H1 (cell line): ENCODE results near the gene INVS. TPM values are rescaled to one million over a fixed set of nuclear protein-coding genes. Genes with fewer than 3 reads are reported as not detected.

Experiments
- CTCF ChIA-PET: fragments of 300-600 bp; sonication (Branson Sonifier 250); formaldehyde crosslinking; loops from one replicate; lab custom pipeline; 2021; ENCODE audit not compliant: partially characterized antibody; lab: Charles Lee
- POLR2A ChIA-PET: fragments of 300-600 bp; sonication (Branson Sonifier 250); formaldehyde crosslinking; loops from one replicate; lab custom pipeline; 2021; ENCODE audit warnings: inconsistent platforms; ENCODE audit not compliant: partially characterized antibody; lab: Charles Lee
- DNase-seq, 2 experiments: peaks; one replicate each; pipeline versions ENCODE4 v3.0.0 to v3.0.0-alpha.2; 2010 to 2022; ENCODE audit warnings: low spot score in 2 of 2, low read depth in 1 of 2, mixed read lengths in 1 of 2
- FAIRE-seq: peaks from 2 replicates; lab custom pipeline; 2011; peaks lifted over from hg19 to GRCh38; lab: Jason Lieb, UNC
- H2AFZ ChIP-seq: 2 replicates; pipeline ENCODE4 v1.8.1; 2012; ENCODE audit warnings: low read length, inconsistent platforms
- H2AK5ac ChIP-seq: 2 replicates; pipeline ENCODE4 v1.6.1; 2013; ENCODE audit warnings: low read depth, low read length
- H2BK120ac ChIP-seq: replicated peaks from 2 replicates; pipeline ENCODE3; 2013; ENCODE audit warnings: low read depth, low read length, inconsistent platforms
- H2BK12ac ChIP-seq: 2 replicates; pipeline ENCODE4 v1.6.1; 2013; ENCODE audit warnings: low read depth, low read length
- H2BK15ac ChIP-seq: 2 replicates; pipeline ENCODE4 v1.6.1; 2013; ENCODE audit warnings: low read length
- H2BK20ac ChIP-seq: 2 replicates; pipeline ENCODE4 v1.6.1; 2013; ENCODE audit warnings: low read length
- H2BK5ac ChIP-seq: 2 replicates; pipeline ENCODE4 v1.6.1; 2013; ENCODE audit warnings: low read depth, low read length
- H3K14ac ChIP-seq: 2 replicates; pipeline ENCODE4 v1.6.1; 2013; ENCODE audit warnings: inconsistent platforms; ENCODE audit not compliant: insufficient read length
- H3K18ac ChIP-seq: 2 replicates; pipeline ENCODE4 v1.6.1; 2013; ENCODE audit warnings: low read length; ENCODE audit errors: extremely low read depth
- H3K23ac ChIP-seq: 2 replicates; pipeline ENCODE4 v1.6.1; 2013; ENCODE audit warnings: inconsistent platforms; ENCODE audit not compliant: insufficient read length
- H3K23me2 ChIP-seq: 2 replicates; pipeline ENCODE4 v1.6.1; 2013; ENCODE audit warnings: low read depth, low read length
- H3K27ac ChIP-seq: 2 replicates; pipeline ENCODE4 v1.6.1; 2011; ENCODE audit warnings: low read depth, low read length, inconsistent platforms
- H3K27me3 ChIP-seq, 4 experiments: replicated peaks in 1 of 4; 1 replicate in 1 of 4; 2 replicates in 3 of 4; pipeline versions ENCODE4 v1.6.1 to v1.8.1; 2011 to 2013; ENCODE audit warnings: low read length in 3 of 4, mild to moderate bottlenecking in 3 of 4, inconsistent platforms in 2 of 4, mixed read lengths in 2 of 4, moderate library complexity in 1 of 4; ENCODE audit not compliant: control insufficient read depth in 3 of 4, insufficient read depth in 3 of 4; ENCODE audit errors: extremely low read depth in 1 of 4
- H3K36me3 ChIP-seq, 4 experiments: 2 replicates each; pipeline versions ENCODE4 v1.6.1 to v1.8.1; 2011 to 2013; ENCODE audit warnings: mild to moderate bottlenecking in 4 of 4, low read length in 3 of 4, moderate library complexity in 2 of 4, control low read depth in 1 of 4, inconsistent platforms in 1 of 4; ENCODE audit not compliant: insufficient read depth in 4 of 4, control insufficient read depth in 2 of 4
- H3K4ac ChIP-seq: replicated peaks from 2 replicates; pipeline ENCODE3; 2013; ENCODE audit warnings: low read length, low read depth, mixed read lengths, inconsistent platforms; ENCODE audit not compliant: insufficient read length
- H3K4me1 ChIP-seq, 4 experiments: replicated peaks in 1 of 4; 1 replicate in 1 of 4; 2 replicates in 3 of 4; pipeline versions ENCODE4 v1.6.1 to v1.8.1; 2011 to 2013; ENCODE audit warnings: low read length in 3 of 4, inconsistent platforms in 2 of 4, mixed read lengths in 1 of 4; ENCODE audit not compliant: insufficient read depth in 4 of 4, control insufficient read depth in 3 of 4
- H3K4me2 ChIP-seq, 2 experiments: 2 replicates each; pipeline versions ENCODE4 v1.6.1 to v1.8.1; 2011 to 2013; ENCODE audit warnings: low read depth in 2 of 2, low read length in 2 of 2, control low read depth in 1 of 2, inconsistent platforms in 1 of 2, mild to moderate bottlenecking in 1 of 2; ENCODE audit not compliant: insufficient read depth in 1 of 2
- H3K4me3 ChIP-seq, 4 experiments: fragments of 200-600, 300-600 bp in 1 of 4; sonication (generic), shearing (Covaris generic), sonication (Bioruptor Twin) in 1 of 4; 2 replicates each; pipeline versions ENCODE4 v1.5.1 to v1.8.1; 2011 to 2016; ENCODE audit warnings: low read length in 4 of 4, low read depth in 3 of 4, control low read depth in 2 of 4, inconsistent platforms in 2 of 4, mild to moderate bottlenecking in 2 of 4, mixed read lengths in 1 of 4, moderate library complexity in 1 of 4; ENCODE audit not compliant: insufficient read depth in 2 of 4; ENCODE audit errors: extremely low read depth in 1 of 4
- H3K56ac ChIP-seq: replicated peaks from 2 replicates; pipeline ENCODE3; 2013; ENCODE audit warnings: low read depth, mild to moderate bottlenecking, mixed read lengths, low read length, inconsistent platforms; ENCODE audit not compliant: insufficient read length
- H3K79me1 ChIP-seq: 2 replicates; pipeline ENCODE4 v1.6.1; 2013; ENCODE audit warnings: low read depth, low read length, control low read depth
- H3K79me2 ChIP-seq, 2 experiments: 2 replicates each; pipeline versions ENCODE4 v1.6.1 to v1.8.1; 2012 to 2013; ENCODE audit warnings: low read length in 2 of 2, mild to moderate bottlenecking in 2 of 2, inconsistent platforms in 1 of 2; ENCODE audit not compliant: insufficient read depth in 2 of 2, control insufficient read depth in 1 of 2
- H3K9ac ChIP-seq, 4 experiments: replicated peaks in 1 of 4; 1 replicate in 1 of 4; 2 replicates in 3 of 4; pipeline versions ENCODE4 v1.6.1 to v1.8.1; 2011 to 2013; ENCODE audit warnings: low read depth in 3 of 4, low read length in 3 of 4, control low read depth in 2 of 4, mild to moderate bottlenecking in 2 of 4, moderate library complexity in 2 of 4, inconsistent platforms in 1 of 4; ENCODE audit errors: extremely low read depth in 1 of 4
- H3K9me3 ChIP-seq, 2 experiments: 2 replicates each; pipeline versions ENCODE4 v1.6.1 to v1.8.1; 2012 to 2013; ENCODE audit warnings: mild to moderate bottlenecking in 2 of 2, moderate library complexity in 2 of 2, control low read depth in 1 of 2, inconsistent platforms in 1 of 2, low read depth in 1 of 2, low read length in 1 of 2, mixed read lengths in 1 of 2; ENCODE audit not compliant: insufficient read depth in 2 of 2
- H4K20me1 ChIP-seq, 2 experiments: replicated peaks in 1 of 2; 2 replicates each; pipeline versions ENCODE3 to v1.8.1; 2011 to 2013; ENCODE audit warnings: inconsistent platforms in 2 of 2, low read length in 2 of 2, mild to moderate bottlenecking in 1 of 2; ENCODE audit not compliant: insufficient read depth in 2 of 2, control insufficient read depth in 1 of 2
- H4K5ac ChIP-seq: 2 replicates; pipeline ENCODE4 v1.6.1; 2013; ENCODE audit warnings: low read length, low read depth, mixed read lengths, inconsistent platforms; ENCODE audit not compliant: insufficient read length
- H4K8ac ChIP-seq: 2 replicates; pipeline ENCODE4 v1.8.0; 2013; ENCODE audit warnings: mild to moderate bottlenecking, moderate library complexity, low read length, inconsistent platforms; ENCODE audit not compliant: insufficient read depth; ENCODE audit errors: extremely low read depth
- H4K91ac ChIP-seq: replicated peaks from 2 replicates; pipeline ENCODE3; 2013; ENCODE audit warnings: low read length, mixed read lengths, inconsistent platforms; ENCODE audit not compliant: insufficient read length
- ATF2 ChIP-seq: IDR thresholded peaks from 2 replicates; pipeline ENCODE4 v1.6.1; 2012; ENCODE audit warnings: low read length, inconsistent platforms
- BRCA1 ChIP-seq: IDR thresholded peaks from 2 replicates; pipeline ENCODE4 v1.6.1; 2012; ENCODE audit warnings: low read depth, low read length, improper control_type of control experiment
- CHD2 ChIP-seq: IDR thresholded peaks from 2 replicates; pipeline ENCODE4 v1.6.1; 2012; ENCODE audit warnings: low read length, improper control_type of control experiment
- E2F6 ChIP-seq: IDR thresholded peaks from 2 replicates; pipeline ENCODE4 v1.6.1; 2012; ENCODE audit warnings: inconsistent platforms
- EZH2 ChIP-seq: fragments of 200-600 bp; sonication (generic); IDR thresholded peaks from 2 replicates; pipeline ENCODE4 v1.7.1; 2012; ENCODE audit warnings: low read depth, mild to moderate bottlenecking, moderate library complexity, low read length, inconsistent platforms; ENCODE audit not compliant: severe bottlenecking
- GTF2F1 ChIP-seq: IDR thresholded peaks from 2 replicates; pipeline ENCODE4 v1.6.1; 2012; ENCODE audit warnings: low read depth, low read length, improper control_type of control experiment, borderline replicate concordance
- POLR2AphosphoS5 ChIP-seq: IDR thresholded peaks from 2 replicates; pipeline ENCODE4 v1.6.1; 2011; ENCODE audit warnings: low read depth, low read length
- RFX5 ChIP-seq: IDR thresholded peaks from 2 replicates; pipeline ENCODE4 v1.6.1; 2011; ENCODE audit warnings: low read depth, low read length, improper control_type of control experiment, borderline replicate concordance
- RNF2 ChIP-seq: fragments of 200-900, 300-1000 bp; sonication (generic); IDR thresholded peaks from 2 replicates; pipeline ENCODE4 v1.7.1; 2016; ENCODE audit warnings: borderline replicate concordance, low read depth, mild to moderate bottlenecking, antibody characterized with exemption, low read length; ENCODE audit not compliant: poor library complexity, severe bottlenecking; ENCODE audit errors: missing control alignments
- RXRA ChIP-seq: IDR thresholded peaks from 2 replicates; pipeline ENCODE4 v1.6.1; 2011; ENCODE audit warnings: low read depth, mild to moderate bottlenecking, low read length, moderate library complexity; ENCODE audit not compliant: insufficient read depth
- SIX5 ChIP-seq: IDR thresholded peaks from 2 replicates; pipeline ENCODE4 v1.6.1; 2011; ENCODE audit warnings: mild to moderate bottlenecking, low read depth, low read length
- SUZ12 ChIP-seq: fragments of 200-600 bp; sonication (generic); IDR thresholded peaks from 2 replicates; pipeline ENCODE4 v1.6.1; 2012; ENCODE audit warnings: mild to moderate bottlenecking, inconsistent platforms, low read length, moderate library complexity, mixed read lengths
- WGBS, 2 experiments: shearing (Covaris generic) in 1 of 2; methylation state at CpG; one replicate each; pipeline versions ENCODE4 v1.1.6 to v1.1.7; 2013 to 2015; ENCODE audit warnings: low lambda C conversion rate in 2 of 2, mixed read lengths in 2 of 2, inconsistent platforms in 1 of 2, low coverage in 1 of 2, missing lambda C conversion rate in 1 of 2; ENCODE audit not compliant: insufficient replicate concordance in 2 of 2, insufficient coverage in 1 of 2, insufficient read length in 1 of 2; ENCODE audit errors: extremely low coverage in 1 of 2, missing lambda C conversion rate in 1 of 2; 5-methylcytosine and 5-hydroxymethylcytosine counted together
- polyA plus RNA-seq, 7 experiments: library from polyadenylated mRNA; depleted of rRNA in 3 of 7; stranded (reverse) in 5 of 7; unstranded in 2 of 7; fragments of >200 nt in 5 of 7; fragments of 200-250 nt in 2 of 7; gene quantifications; 1 replicate in 5 of 7; 2 replicates in 1 of 7; 4 replicates in 1 of 7; pipeline versions ENCODE4 v1.2.1 to v1.2.3, GENCODE V29; 2011 to 2013; ENCODE audit warnings: missing spikeins in 2 of 7, mixed read lengths in 2 of 7
- total RNA-seq: library from RNA; stranded (reverse); fragmentation: NEBNext Ultra II Directional; extraction: Animal tissue kit (Norgen Biotek cat#: 25700); gene quantifications from 2 replicates; pipeline ENCODE4 v1.2.1, GENCODE V29; 2021

The INVS gene
- total and polyA plus RNA-seq, 2 of the 8 experiments (the other 6 are each of a cell fraction or from before 2014, with no cell fraction given) = 4.1 to 6.9 TPM

GRCh38 chr9:100219347-100219746 is 120.3 kb downstream of the INVS start:
- Histone ChIP-seq H3K9ac (no peak overlapping the region), H2BK12ac (no peak overlapping the region), H3K27me3 (no peaks in the 10 kb centered on the region), H4K91ac (no peak overlapping the region), H2AFZ (no peak overlapping the region), H3K23me2 (no peaks in the 10 kb centered on the region), H3K4me2 (no peak overlapping the region), H3K14ac (no peak overlapping the region), H2BK15ac (no peak overlapping the region), H3K56ac (no peak overlapping the region), H3K79me1 (no peaks in the 10 kb centered on the region), H2BK5ac (no peak overlapping the region), H2BK120ac (no peak overlapping the region), H3K4me1 (no peaks in the 10 kb centered on the region), H2AK5ac (no peak overlapping the region), H3K36me3 (no peaks in the 10 kb centered on the region), H3K79me2 (no peaks in the 10 kb centered on the region), H3K18ac (no peak overlapping the region), H4K8ac (no peak overlapping the region), H4K20me1 (no peaks in the 10 kb centered on the region), H3K9me3 (no peaks in the 10 kb centered on the region), H3K4me3 (no peak overlapping the region), H3K23ac (no peak overlapping the region), H3K27ac (no peak overlapping the region), H3K4ac (no peak overlapping the region), H2BK20ac (no peak overlapping the region), H4K5ac (no peak overlapping the region)
- 90% methylated on average over 1 of the region's 1 CpG; no CpG with 5 or more reads in 1 of the 2 experiments for WGBS, 2 experiments
- no peak for DNase-seq
- ChIA-PET POLR2A (no interaction called here), CTCF (interaction anchor here (0.6 to 1.5 kb wide), 4 partner anchors 24 to 193 kb away, joined by 3 to 5 read pairs (median 4); no protein-coding TSS in a partner anchor)
- no peak for FAIRE-seq
- no peak for TF ChIP-seq SUZ12
- no peak for TF ChIP-seq RXRA
- no peak for TF ChIP-seq RNF2
- TF ChIP-seq E2F6 = no peak
- no peak for TF ChIP-seq GTF2F1
- no peak for TF ChIP-seq BRCA1
- TF ChIP-seq POLR2AphosphoS5 = no peak
- TF ChIP-seq EZH2 = no peak
- no peak for TF ChIP-seq ATF2
- no peak for TF ChIP-seq CHD2
- no peak for TF ChIP-seq SIX5
- TF ChIP-seq RFX5 = no peak
